ENCODE measurements around the gene ZCCHC24.

DNA sequence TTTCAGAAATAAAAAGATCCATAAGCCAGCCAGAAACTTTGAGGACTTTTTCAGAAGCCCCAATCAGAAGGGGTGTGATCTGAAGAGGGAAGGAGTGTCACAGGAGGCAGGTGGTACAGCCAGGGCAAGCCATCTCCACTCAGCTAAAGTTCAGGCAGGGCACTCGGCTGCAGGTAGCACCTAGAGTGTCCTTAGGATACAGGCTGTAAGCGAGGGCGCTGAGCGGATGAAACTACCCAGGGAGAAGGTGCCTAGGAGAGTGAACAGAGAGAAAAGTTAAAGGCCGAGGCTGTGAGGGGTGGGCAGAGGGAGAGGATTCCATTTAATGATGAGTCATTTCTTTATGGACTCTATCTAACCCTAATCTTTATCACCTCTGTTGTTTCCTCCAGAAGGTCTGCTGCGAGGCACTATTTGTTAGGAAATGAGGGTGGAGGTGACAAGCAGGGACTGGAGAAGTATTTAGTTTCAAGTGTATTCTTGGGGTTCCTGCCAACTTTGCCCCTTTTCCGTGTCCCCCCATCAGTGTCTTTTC, 29.8 kb upstream of the ZCCHC24 start:
- no peak for TF ChIP-seq POLR2A (IDR thresholded peaks at IDR 0.05; ENCODE audit: low read depth, low read length)
- no peak for TF ChIP-seq POLR2AphosphoS5 (IDR thresholded peaks at IDR 0.05; ENCODE audit: low read depth, low read length)
- no peak for TF ChIP-seq TAF1 (IDR thresholded peaks at IDR 0.05; ENCODE audit: borderline replicate concordance, low read depth, low read length)
